Esophagus squamous epithelium (tissue), 5 donors: ENCODE results near the gene PFKFB4. TPM values are rescaled to one million over a fixed set of nuclear protein-coding genes. Genes with fewer than 3 reads are reported as not detected.
A peak's percentile ranks its signal among the peaks of the same experiment; 100 is the strongest.

ENCODE experiments used
- DNase-seq: peaks from one replicate; lab custom pipeline; 2025; lab: John Stamatoyannopoulos, UW
- H3K27ac ChIP-seq, 4 donors: fragments of 200-600 bp; sonication (generic); one replicate each; pipeline ENCODE4 v1.5.1; 2016 to 2019; ENCODE audit warnings: mild to moderate bottlenecking in 1 of 4
- H3K27me3 ChIP-seq, 4 donors: fragments of 200-600 bp; sonication (generic); 1 replicate in 3 of 4; 2 replicates in 1 of 4; pipeline versions ENCODE4 v1.5.1 to v1.6.0; 2017 to 2021; ENCODE audit warnings: antibody characterized with exemption in 1 of 4
- H3K36me3 ChIP-seq, 3 donors: fragments of 200-600 bp; sonication (generic); one replicate each; pipeline ENCODE4 v1.5.1; 2016 to 2019
- H3K4me1 ChIP-seq, 3 donors: fragments of 200-600 bp; sonication (generic); one replicate each; pipeline ENCODE4 v1.5.1; 2017 to 2019
- H3K4me3 ChIP-seq, 4 donors: fragments of 200-600 bp; sonication (generic); 1 replicate in 3 of 4; 2 replicates in 1 of 4; pipeline ENCODE4 v1.5.1; 2016 to 2019; ENCODE audit warnings: mild to moderate bottlenecking in 2 of 4, moderate library complexity in 1 of 4
- H3K9me3 ChIP-seq, 3 donors: fragments of 200-600 bp; sonication (generic); one replicate each; pipeline ENCODE4 v1.5.1; 2016 to 2019
- CTCF ChIP-seq, 6 experiments: fragments of 450-650 bp in 4 of 6; fragments of 200-600 bp in 2 of 6; sonication (generic) in 2 of 6; IDR thresholded peaks; one replicate each; pipeline ENCODE4 v1.5.1; 2016 to 2019; ENCODE audit warnings: antibody characterized with exemption in 6 of 6, mild to moderate bottlenecking in 4 of 6, moderate library complexity in 4 of 6
- POLR2A ChIP-seq, 4 donors: fragments of 450-650 bp; IDR thresholded peaks; one replicate each; pipeline ENCODE4 v1.6.1; 2017; ENCODE audit warnings: antibody characterized with exemption in 4 of 4, mild to moderate bottlenecking in 4 of 4, moderate library complexity in 3 of 4
- WGBS, 2 donors: methylation state at CpG; one replicate each; pipeline ENCODE4 v1.1.5; 2018; 5-methylcytosine and 5-hydroxymethylcytosine counted together
- intact Hi-C: fragments of 100-400 bp; cut with DNase I; formaldehyde crosslinking; loops from one replicate; pipeline ENCODE4 v1.15.0; 2022
- total RNA-seq, 4 donors: library from RNA; depleted of rRNA; stranded (reverse); fragments of >200 nt; gene quantifications; one replicate each; pipeline ENCODE4 v1.1.0, GENCODE V29; 2016
- donor health status: DM: yes; HTN: yes; CAD: no.

Gene PFKFB4
- total RNA-seq, 4 donors from 2014 or later = 6.7 to 10.2 (median 8.0) TPM

- Histone ChIP-seq H3K4me1 (peaks cover 38 to 86% (median 52%) of the 10 kb centered on the region in 3 donors), H3K9me3 (no peaks in the 10 kb centered on the region), H3K27me3 (no peaks in the 10 kb centered on the region), H3K36me3 (peaks cover 7 to 56% (median 15%) of the 10 kb centered on the region in 3 donors), H3K27ac (peak overlapping the region; percentile 93 to 99 (median 98)), H3K4me3 (peak overlapping the region in 1 of 4 donors; percentile 76)
- DNase-seq = no peak
- 63 to 67% methylated on average over 5 of the region's 5 CpGs for WGBS, 2 donors
- intact Hi-C loops = no loop called here
- no peak for TF ChIP-seq CTCF (IDR thresholded peaks at IDR 0.05)
- TF ChIP-seq POLR2A (IDR thresholded peaks at IDR 0.05) = no peak
Observed at GRCh38 chr3:48473617-48473952, 83.0 kb downstream of the PFKFB4 start.

GRCh38 chr3:48472923-48473616 lies 83.5 kb downstream of the PFKFB4 start:
- Histone ChIP-seq H3K27me3 (no peaks in the 10 kb centered on the region), H3K4me3 (peak overlapping the region; percentile 49 to 79 (median 68)), H3K9me3 (no peaks in the 10 kb centered on the region), H3K4me1 (peaks cover 44 to 89% (median 57%) of the 10 kb centered on the region in 3 donors), H3K27ac (peak overlapping the region; percentile 93 to 99 (median 98)), H3K36me3 (peaks cover 12 to 56% (median 13%) of the 10 kb centered on the region in 3 donors)
- TF ChIP-seq POLR2A (IDR thresholded peaks at IDR 0.05) (peak in 3 of 4 donors; percentile 49 to 81 (median 59)), CTCF (IDR thresholded peaks at IDR 0.05) (peak in 4 of 6 experiments; percentile 15 to 47 (median 24))
- intact Hi-C loops = no loop called here
- DNase-seq = peak; percentile 81
- 3 to 5% methylated on average over 9 of the region's 17 CpGs for WGBS, 2 donors

GRCh38 chr3:48472673-48472922 lies 84.0 kb downstream of the PFKFB4 start:
- 0% methylated on average over 3 to 5 of the region's 5 CpGs for WGBS, 2 donors
- no peak for DNase-seq
- peaks cover 48 to 89% (median 62%) of the 10 kb centered on the region in 3 donors for H3K4me1 ChIP-seq
- peak overlapping the region; percentile 93 to 99 (median 98) for H3K27ac ChIP-seq
- TF ChIP-seq POLR2A (IDR thresholded peaks at IDR 0.05) = no peak
- no peak for TF ChIP-seq CTCF (IDR thresholded peaks at IDR 0.05)
- H3K27me3 ChIP-seq = no peaks in the 10 kb centered on the region
- H3K4me3 ChIP-seq = peak overlapping the region; percentile 49 to 79 (median 68)
- H3K36me3 ChIP-seq = peaks cover 8 to 56% (median 16%) of the 10 kb centered on the region in 3 donors
- no peaks in the 10 kb centered on the region for H3K9me3 ChIP-seq
- intact Hi-C loops = no loop called here

GRCh38 chr3:48470286-48470685 lies 86.3 kb downstream of the PFKFB4 start:
- Histone ChIP-seq H3K4me3 (no peak overlapping the region), H3K9me3 (no peaks in the 10 kb centered on the region), H3K4me1 (peaks cover 65 to 98% (median 75%) of the 10 kb centered on the region in 3 donors), H3K27ac (peak overlapping the region; percentile 27 to 100 (median 95)), H3K27me3 (no peaks in the 10 kb centered on the region), H3K36me3 (peaks cover 8 to 42% (median 20%) of the 10 kb centered on the region in 3 donors)
- TF ChIP-seq POLR2A (IDR thresholded peaks at IDR 0.05) (no peak), CTCF (IDR thresholded peaks at IDR 0.05) (no peak)
- WGBS, 2 donors = no CpG with 5 or more reads among the region's 1 CpG
- intact Hi-C loops = no loop called here
- DNase-seq = no peak

- no peak overlapping the region for H3K4me3 ChIP-seq
- H3K4me1 ChIP-seq = peaks cover 73 to 99% (median 78%) of the 10 kb centered on the region in 3 donors
- no peaks in the 10 kb centered on the region for H3K27me3 ChIP-seq
- peaks cover 12 to 45% (median 20%) of the 10 kb centered on the region in 3 donors for H3K36me3 ChIP-seq
- H3K9me3 ChIP-seq = no peaks in the 10 kb centered on the region
- TF ChIP-seq CTCF (IDR thresholded peaks at IDR 0.05) (no peak), POLR2A (IDR thresholded peaks at IDR 0.05) (no peak)
- 61 to 80% methylated on average over 3 to 14 of the region's 29 CpGs for WGBS, 2 donors
- no peak for DNase-seq
- peak overlapping the region; percentile 91 to 100 (median 99) for H3K27ac ChIP-seq
- intact Hi-C loops = loop anchor here (5.0 kb wide), 1 partner anchor 33 kb away; the partner anchor contains the start of gene SHISA5
Observed at GRCh38 chr3:48469046-48469915, 87.3 kb downstream of the PFKFB4 start.
